ENCODE results near the gene SMARCAL1. TPM values are rescaled to one million over a fixed set of nuclear protein-coding genes. Genes with fewer than 3 reads are reported as not detected.

The SMARCAL1 gene
- total and polyA plus RNA-seq, 2 of the 4 experiments (the other 2 are of a cell fraction) = 13.6 to 21.0 TPM

- DNase-seq (no peak), ATAC-seq (ENCODE audit: low read depth) (no peak)
- dilution Hi-C loops (cut with HindIII; ENCODE audit: low sequenced_read_pairs, unreplicated experiment) = no loop called here
- Histone ChIP-seq H2BK5ac (ENCODE audit: low read depth, low read length, poor library complexity, severe bottlenecking) (no peak overlapping the region), H2AK9ac (replicated peaks; ENCODE audit: low read depth, low read length, poor library complexity) (no peak overlapping the region), H3K36me3 (ENCODE audit: control insufficient read depth, insufficient read depth, low read length) (peaks cover 41% of the 10 kb centered on the region), H3K9me1 (ENCODE audit: insufficient read depth, low read length) (peaks cover 6% of the 10 kb centered on the region; the same call in 1 of the 2 replicates), H3K4me3 (ENCODE audit: insufficient read depth, low read depth, low read length) (no peak overlapping the region), H3K27ac (ENCODE audit: insufficient read depth, low read length) (no peak overlapping the region), H3K4ac (ENCODE audit: low read depth, low read length) (no peak overlapping the region), H2AK5ac (ENCODE audit: low read depth, low read length) (no peak overlapping the region), H3K9me3 (ENCODE audit: control insufficient read depth, insufficient read depth, low read length) (no peaks in the 10 kb centered on the region; the same call in 1 of the 2 replicates), H2AFZ (replicated peaks; ENCODE audit: low read length, poor library complexity) (no peak overlapping the region), H2BK120ac (ENCODE audit: low read depth, low read length) (no peak overlapping the region), H2BK15ac (ENCODE audit: low read depth, low read length) (no peak overlapping the region), H2BK20ac (ENCODE audit: low read depth, low read length) (no peak overlapping the region), H4K20me1 (ENCODE audit: insufficient read depth, low read length) (no peaks in the 10 kb centered on the region), H3K27me3 (ENCODE audit: control insufficient read depth, insufficient read depth, low read length) (no peaks in the 10 kb centered on the region), H3K18ac (ENCODE audit: low read depth, low read length) (no peak overlapping the region), H3K14ac (replicated peaks; ENCODE audit: low read depth, low read length) (no peak overlapping the region), H3K9ac (ENCODE audit: low read depth, low read length) (no peak overlapping the region), H4K5ac (ENCODE audit: low read depth, low read length) (no peak overlapping the region), H4K91ac (ENCODE audit: insufficient read depth, low read depth, low read length) (no peak overlapping the region), H4K8ac (ENCODE audit: low read depth in 2 of 2, low read length in 2 of 2) (no peak overlapping the region), H3K79me1 (ENCODE audit: low read depth in 1 of 2, low read length in 2 of 2) (no peaks in the 10 kb centered on the region), H3K56ac (ENCODE audit: extremely low read depth, insufficient read depth, low read length) (no peak overlapping the region), H3K4me2 (ENCODE audit: low read depth, low read length) (no peak overlapping the region), H3K23ac (ENCODE audit: low read depth, low read length) (no peak overlapping the region), H3K4me1 (ENCODE audit: control insufficient read depth, insufficient read depth, low read length) (no peaks in the 10 kb centered on the region)
- POLR2A ChIA-PET (ENCODE audit: unreplicated experiment) = no interaction called here
- in situ Hi-C loops (cut with MboI; ENCODE audit: low sequenced_read_pairs) = no loop called here
- no peak for TF ChIP-seq ELK1 (IDR thresholded peaks at IDR 0.05; ENCODE audit: borderline replicate concordance, low read depth, low read length)
- TF ChIP-seq POLR2A (IDR thresholded peaks at IDR 0.05; ENCODE audit: low read depth, low read length) = no peak
- no peak for TF ChIP-seq SMC3 (IDR thresholded peaks at IDR 0.05; ENCODE audit: low read depth, low read length)
- TF ChIP-seq RCOR1 (IDR thresholded peaks at IDR 0.05; ENCODE audit: insufficient replicate concordance, low read length) = no peak
- TF ChIP-seq MXI1 (IDR thresholded peaks at IDR 0.05; ENCODE audit: borderline replicate concordance, low read depth, low read length) = no peak
- no peak for TF ChIP-seq CEBPB (IDR thresholded peaks at IDR 0.05; ENCODE audit: low read depth, low read length)
- TF ChIP-seq RAD21 (IDR thresholded peaks at IDR 0.05; ENCODE audit: low read length) = no peak
- TF ChIP-seq RFX5 (IDR thresholded peaks at IDR 0.05; ENCODE audit: low read depth, low read length) = no peak
- no peak for TF ChIP-seq MAFK (IDR thresholded peaks at IDR 0.05; ENCODE audit: low read depth, low read length)
- TF ChIP-seq CHD1 (IDR thresholded peaks at IDR 0.05; ENCODE audit: low read depth, low read length) = no peak
- intact Hi-C loops (cut with micrococcal nuclease) = no loop called here
- BruUV-seq (replicated peaks) = no TSS peak
- CTCF ChIA-PET = no interaction called here
These were observed 36.5 kb downstream of the SMARCAL1 start for GRCh38 chr2:216448829-216449228.

Measured in IMR-90 (cell line).